HCT116 (cell line): ENCODE data around the gene POU2AF2.

ENCODE experiments used
- JUND ChIP-seq: IDR thresholded peaks from 2 replicates; pipeline ENCODE4 v1.6.1; 2012
- POLR2A ChIP-seq: IDR thresholded peaks from 2 replicates; pipeline ENCODE4 v1.7.0; 2011; ENCODE audit warnings: borderline replicate concordance; ENCODE audit not compliant: insufficient read depth, insufficient read length; ENCODE audit errors: extremely low read depth
- POLR2AphosphoS5 ChIP-seq: IDR thresholded peaks from 2 replicates; pipeline ENCODE4 v1.6.1; 2011; ENCODE audit warnings: mild to moderate bottlenecking, low read depth, low read length, moderate library complexity
- TF ChIP-seq, protein P1 (sequence below), 3 experiments: fragments of 200-600 bp in 1 of 3; sonication (generic) in 1 of 3; IDR thresholded peaks in 2 of 3; conservative IDR thresholded peaks in 1 of 3; 2 replicates each; pipeline ENCODE4 v1.5.1; 2012 to 2017; ENCODE audit warnings: low read depth in 2 of 3, low read length in 2 of 3, antibody characterized with exemption in 1 of 3, borderline replicate concordance in 1 of 3, control low read depth in 1 of 3, mild to moderate bottlenecking in 1 of 3, mixed read lengths in 1 of 3, mixed run types in 1 of 3, moderate library complexity in 1 of 3; ENCODE audit not compliant: insufficient read depth in 1 of 3

- TF ChIP-seq, protein P1, sequence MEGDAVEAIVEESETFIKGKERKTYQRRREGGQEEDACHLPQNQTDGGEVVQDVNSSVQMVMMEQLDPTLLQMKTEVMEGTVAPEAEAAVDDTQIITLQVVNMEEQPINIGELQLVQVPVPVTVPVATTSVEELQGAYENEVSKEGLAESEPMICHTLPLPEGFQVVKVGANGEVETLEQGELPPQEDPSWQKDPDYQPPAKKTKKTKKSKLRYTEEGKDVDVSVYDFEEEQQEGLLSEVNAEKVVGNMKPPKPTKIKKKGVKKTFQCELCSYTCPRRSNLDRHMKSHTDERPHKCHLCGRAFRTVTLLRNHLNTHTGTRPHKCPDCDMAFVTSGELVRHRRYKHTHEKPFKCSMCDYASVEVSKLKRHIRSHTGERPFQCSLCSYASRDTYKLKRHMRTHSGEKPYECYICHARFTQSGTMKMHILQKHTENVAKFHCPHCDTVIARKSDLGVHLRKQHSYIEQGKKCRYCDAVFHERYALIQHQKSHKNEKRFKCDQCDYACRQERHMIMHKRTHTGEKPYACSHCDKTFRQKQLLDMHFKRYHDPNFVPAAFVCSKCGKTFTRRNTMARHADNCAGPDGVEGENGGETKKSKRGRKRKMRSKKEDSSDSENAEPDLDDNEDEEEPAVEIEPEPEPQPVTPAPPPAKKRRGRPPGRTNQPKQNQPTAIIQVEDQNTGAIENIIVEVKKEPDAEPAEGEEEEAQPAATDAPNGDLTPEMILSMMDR (IDR thresholded peaks at IDR 0.05 in 2 of 3, conservative IDR thresholded peaks at IDR 0.05 in 1 of 3; ENCODE audit: borderline replicate concordance in 1 of 3, insufficient read depth in 1 of 3, low read depth in 2 of 3, low read length in 2 of 3) = no peak
- TF ChIP-seq JUND (no peak), POLR2AphosphoS5 (no peak), POLR2A (no peak)
These were observed 12.5 kb downstream of the POU2AF2 start for GRCh38 chr11:111258046-111258445.
